PFSK-1 (cell line): ENCODE measurements around the gene TMEM170B.

Experiments
- FOXP2 ChIP-seq: optimal IDR thresholded peaks from 2 replicates; pipeline ENCODE3; 2011; ENCODE audit warnings: borderline replicate concordance, control low read depth, inconsistent platforms; ENCODE audit not compliant: insufficient read depth; ENCODE audit errors: extremely low read length, extremely low read depth
- POLR2AphosphoS5 ChIP-seq: IDR thresholded peaks from 2 replicates; pipeline ENCODE4 v1.6.1; 2012; ENCODE audit warnings: low read depth, mild to moderate bottlenecking, control low read depth, low read length, moderate library complexity
- REST ChIP-seq, 2 experiments: IDR thresholded peaks; 2 replicates each; pipeline versions ENCODE4 v1.6.1 to v1.8.0; 2011 to 2012; ENCODE audit warnings: low read depth in 2 of 2, low read length in 2 of 2, control low read depth in 1 of 2, inconsistent platforms in 1 of 2, mild to moderate bottlenecking in 1 of 2, moderate library complexity in 1 of 2; ENCODE audit not compliant: insufficient read depth in 1 of 2
- SIN3A ChIP-seq: IDR thresholded peaks from 2 replicates; pipeline ENCODE4 v1.6.1; 2012; ENCODE audit warnings: mild to moderate bottlenecking, low read length, moderate library complexity, borderline replicate concordance; ENCODE audit not compliant: insufficient read depth
- TAF1 ChIP-seq: IDR thresholded peaks from 2 replicates; pipeline ENCODE4 v1.6.1; 2012; ENCODE audit warnings: low read length, control low read depth, borderline replicate concordance; ENCODE audit not compliant: insufficient read depth

Gene TMEM170B

GRCh38 chr6:11493974-11494373 lies 43.6 kb upstream of the TMEM170B start:
- no peak for TF ChIP-seq POLR2AphosphoS5
- no peak for TF ChIP-seq TAF1
- TF ChIP-seq FOXP2, result no peak
- no peak for TF ChIP-seq SIN3A
- no peak for TF ChIP-seq REST (IDR thresholded peaks at IDR 0.05; ENCODE audit: insufficient read depth in 1 of 2, low read depth in 2 of 2, low read length in 2 of 2)

GRCh38 chr6:11494786-11495564 lies 42.6 kb upstream of the TMEM170B start:
- TF ChIP-seq TAF1 (no peak), SIN3A (no peak), REST (IDR thresholded peaks at IDR 0.05; ENCODE audit: insufficient read depth in 1 of 2, low read depth in 2 of 2, low read length in 2 of 2) (no peak), FOXP2 (no peak), POLR2AphosphoS5 (no peak)

- TF ChIP-seq POLR2AphosphoS5 (no peak), SIN3A (no peak), REST (IDR thresholded peaks at IDR 0.05; ENCODE audit: insufficient read depth in 1 of 2, low read depth in 2 of 2, low read length in 2 of 2) (no peak), TAF1 (no peak), FOXP2 (no peak)
Measured at GRCh38 chr6:11495565-11496145, 41.9 kb upstream of the TMEM170B start.

GRCh38 chr6:11496152-11497060 lies 41.1 kb upstream of the TMEM170B start:
- TF ChIP-seq TAF1 (no peak), REST (IDR thresholded peaks at IDR 0.05; ENCODE audit: insufficient read depth in 1 of 2, low read depth in 2 of 2, low read length in 2 of 2) (no peak), POLR2AphosphoS5 (no peak), FOXP2 (no peak), SIN3A (no peak)
